ENCODE measurements around the gene GRK4. TPM values are rescaled to one million over a fixed set of nuclear protein-coding genes. Genes with fewer than 3 reads are reported as not detected.

Gene GRK4
- total RNA-seq, 1 experiment from 2014 or later = 2.5 TPM

DNA sequence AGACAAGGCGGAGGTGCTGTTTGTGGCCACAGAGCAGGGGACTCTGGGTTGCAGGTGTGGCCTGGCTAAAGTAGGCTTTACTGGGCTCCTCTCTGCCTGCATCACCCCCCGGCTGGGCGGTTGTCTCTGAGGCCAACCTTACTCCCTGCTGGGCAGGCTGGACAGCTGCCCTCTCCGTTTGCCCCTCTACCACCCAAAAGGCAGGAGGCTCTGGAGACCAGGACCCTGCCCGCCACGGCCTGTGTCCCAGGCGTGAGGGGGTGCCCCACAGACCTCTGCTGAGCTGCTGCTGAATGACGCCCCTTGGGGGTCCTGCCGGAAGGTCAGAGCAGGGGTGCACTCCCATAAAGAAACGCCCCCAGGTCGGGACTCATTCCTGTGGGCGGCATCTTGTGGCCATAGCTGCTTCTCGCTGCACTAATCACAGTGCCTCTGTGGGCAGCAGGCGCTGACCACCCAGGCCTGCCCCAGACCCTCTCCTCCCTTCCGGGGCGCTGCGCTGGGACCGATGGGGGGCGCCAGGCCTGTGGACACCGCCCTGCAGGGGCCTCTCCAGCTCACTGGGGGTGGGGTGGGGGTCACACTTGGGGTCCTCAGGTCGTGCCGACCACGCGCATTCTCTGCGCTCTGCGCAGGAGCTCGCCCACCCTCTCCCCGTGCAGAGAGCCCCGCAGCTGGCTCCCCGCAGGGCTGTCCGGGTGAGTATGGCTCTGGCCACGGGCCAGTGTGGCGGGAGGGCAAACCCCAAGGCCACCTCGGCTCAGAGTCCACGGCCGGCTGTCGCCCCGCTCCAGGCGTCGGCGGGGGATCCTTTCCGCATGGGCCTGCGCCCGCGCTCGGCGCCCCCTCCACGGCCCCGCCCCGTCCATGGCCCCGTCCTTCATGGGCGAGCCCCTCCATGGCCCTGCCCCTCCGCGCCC lies 110.0 kb downstream of the GRK4 start:
- TF ChIP-seq TCF7L2 (IDR thresholded peaks at IDR 0.05; ENCODE audit: low read depth, low read length) (no peak), POLR2AphosphoS5 (IDR thresholded peaks at IDR 0.05; ENCODE audit: low read depth, low read length) (no peak)
- TF ChIP-seq, protein P1, sequence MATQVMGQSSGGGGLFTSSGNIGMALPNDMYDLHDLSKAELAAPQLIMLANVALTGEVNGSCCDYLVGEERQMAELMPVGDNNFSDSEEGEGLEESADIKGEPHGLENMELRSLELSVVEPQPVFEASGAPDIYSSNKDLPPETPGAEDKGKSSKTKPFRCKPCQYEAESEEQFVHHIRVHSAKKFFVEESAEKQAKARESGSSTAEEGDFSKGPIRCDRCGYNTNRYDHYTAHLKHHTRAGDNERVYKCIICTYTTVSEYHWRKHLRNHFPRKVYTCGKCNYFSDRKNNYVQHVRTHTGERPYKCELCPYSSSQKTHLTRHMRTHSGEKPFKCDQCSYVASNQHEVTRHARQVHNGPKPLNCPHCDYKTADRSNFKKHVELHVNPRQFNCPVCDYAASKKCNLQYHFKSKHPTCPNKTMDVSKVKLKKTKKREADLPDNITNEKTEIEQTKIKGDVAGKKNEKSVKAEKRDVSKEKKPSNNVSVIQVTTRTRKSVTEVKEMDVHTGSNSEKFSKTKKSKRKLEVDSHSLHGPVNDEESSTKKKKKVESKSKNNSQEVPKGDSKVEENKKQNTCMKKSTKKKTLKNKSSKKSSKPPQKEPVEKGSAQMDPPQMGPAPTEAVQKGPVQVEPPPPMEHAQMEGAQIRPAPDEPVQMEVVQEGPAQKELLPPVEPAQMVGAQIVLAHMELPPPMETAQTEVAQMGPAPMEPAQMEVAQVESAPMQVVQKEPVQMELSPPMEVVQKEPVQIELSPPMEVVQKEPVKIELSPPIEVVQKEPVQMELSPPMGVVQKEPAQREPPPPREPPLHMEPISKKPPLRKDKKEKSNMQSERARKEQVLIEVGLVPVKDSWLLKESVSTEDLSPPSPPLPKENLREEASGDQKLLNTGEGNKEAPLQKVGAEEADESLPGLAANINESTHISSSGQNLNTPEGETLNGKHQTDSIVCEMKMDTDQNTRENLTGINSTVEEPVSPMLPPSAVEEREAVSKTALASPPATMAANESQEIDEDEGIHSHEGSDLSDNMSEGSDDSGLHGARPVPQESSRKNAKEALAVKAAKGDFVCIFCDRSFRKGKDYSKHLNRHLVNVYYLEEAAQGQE (IDR thresholded peaks at IDR 0.05; ENCODE audit: insufficient read depth in 1 of 2, low read depth in 2 of 2, low read length in 1 of 2) = no peak
- TF ChIP-seq, protein P2, sequence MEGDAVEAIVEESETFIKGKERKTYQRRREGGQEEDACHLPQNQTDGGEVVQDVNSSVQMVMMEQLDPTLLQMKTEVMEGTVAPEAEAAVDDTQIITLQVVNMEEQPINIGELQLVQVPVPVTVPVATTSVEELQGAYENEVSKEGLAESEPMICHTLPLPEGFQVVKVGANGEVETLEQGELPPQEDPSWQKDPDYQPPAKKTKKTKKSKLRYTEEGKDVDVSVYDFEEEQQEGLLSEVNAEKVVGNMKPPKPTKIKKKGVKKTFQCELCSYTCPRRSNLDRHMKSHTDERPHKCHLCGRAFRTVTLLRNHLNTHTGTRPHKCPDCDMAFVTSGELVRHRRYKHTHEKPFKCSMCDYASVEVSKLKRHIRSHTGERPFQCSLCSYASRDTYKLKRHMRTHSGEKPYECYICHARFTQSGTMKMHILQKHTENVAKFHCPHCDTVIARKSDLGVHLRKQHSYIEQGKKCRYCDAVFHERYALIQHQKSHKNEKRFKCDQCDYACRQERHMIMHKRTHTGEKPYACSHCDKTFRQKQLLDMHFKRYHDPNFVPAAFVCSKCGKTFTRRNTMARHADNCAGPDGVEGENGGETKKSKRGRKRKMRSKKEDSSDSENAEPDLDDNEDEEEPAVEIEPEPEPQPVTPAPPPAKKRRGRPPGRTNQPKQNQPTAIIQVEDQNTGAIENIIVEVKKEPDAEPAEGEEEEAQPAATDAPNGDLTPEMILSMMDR (IDR thresholded peaks at IDR 0.05) = peak; percentile 60; the same call in 1 of the 2 replicates
- CTCF ChIA-PET = no interaction called here
- H3K9me3 ChIP-seq (ENCODE audit: control insufficient read depth, insufficient read depth, low read depth, low read length) = no peaks in the 10 kb centered on the region
- peak overlapping the region; percentile 53 to 59 for H3K4me3 ChIP-seq (ENCODE audit: low read depth in 2 of 2, low read length in 2 of 2)
- no TSS peak for BruUV-seq (replicated peaks)
- no peaks in the 10 kb centered on the region for H3K36me3 ChIP-seq (ENCODE audit: control insufficient read depth, insufficient read depth, low read length)
- in situ Hi-C loops (cut with HindIII; ENCODE audit: low pct_unique_long_range_greater_than_20kb, low sequenced_read_pairs) (no loop called here), intact Hi-C loops (cut with micrococcal nuclease; ENCODE audit: unreplicated experiment) (no loop called here)
- no peak for DNase-seq (ENCODE audit: low read depth, low spot score)
- POLR2A ChIA-PET = no interaction called here
- no peaks in the 10 kb centered on the region for H3K27me3 ChIP-seq (ENCODE audit: control insufficient read depth, insufficient read depth, low read length)
- peaks cover 11% of the 10 kb centered on the region; the same call in 1 of the 2 replicates for H3K4me1 ChIP-seq (ENCODE audit: control insufficient read depth, insufficient read depth, low read length)
- ATAC-seq = peak; percentile 74
- H3K27ac ChIP-seq (ENCODE audit: low read length) = no peak overlapping the region

DNA sequence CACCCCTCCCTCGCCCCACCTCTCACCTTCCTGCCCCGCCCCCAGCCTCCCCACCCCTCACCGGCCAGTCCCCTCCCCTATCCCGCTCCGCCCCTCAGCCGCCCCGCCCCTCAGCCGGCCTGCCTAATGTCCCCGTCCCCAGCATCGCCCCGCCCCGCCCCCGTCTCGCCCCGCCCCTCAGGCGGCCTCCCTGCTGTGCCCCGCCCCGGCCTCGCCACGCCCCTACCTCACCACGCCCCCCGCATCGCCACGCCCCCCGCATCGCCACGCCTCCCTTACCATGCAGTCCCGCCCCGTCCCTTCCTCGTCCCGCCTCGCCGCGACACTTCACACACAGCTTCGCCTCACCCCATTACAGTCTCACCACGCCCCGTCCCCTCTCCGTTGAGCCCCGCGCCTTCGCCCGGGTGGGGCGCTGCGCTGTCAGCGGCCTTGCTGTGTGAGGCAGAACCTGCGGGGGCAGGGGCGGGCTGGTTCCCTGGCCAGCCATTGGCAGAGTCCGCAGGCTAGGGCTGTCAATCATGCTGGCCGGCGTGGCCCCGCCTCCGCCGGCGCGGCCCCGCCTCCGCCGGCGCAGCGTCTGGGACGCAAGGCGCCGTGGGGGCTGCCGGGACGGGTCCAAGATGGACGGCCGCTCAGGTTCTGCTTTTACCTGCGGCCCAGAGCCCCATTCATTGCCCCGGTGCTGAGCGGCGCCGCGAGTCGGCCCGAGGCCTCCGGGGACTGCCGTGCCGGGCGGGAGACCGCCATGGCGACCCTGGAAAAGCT lies 110.9 kb downstream of the GRK4 start, which contains the start of the genes HTT and HTT-AS:
TSS of gene HTT (plus strand) at position 604 of the 768 bp plus-strand sequence. CDS start at position 749, 145 bp downstream.
TSS of gene HTT-AS (minus strand) at position 461 of the 768 bp plus-strand sequence.
- ATAC-seq = peak; percentile 95
- peak; percentile 60 for DNase-seq (ENCODE audit: low read depth, low spot score)
- ChIA-PET POLR2A (interaction anchor here (0.6 kb wide), 1 partner anchor 96 kb away, joined by 10 read pairs; no protein-coding TSS in a partner anchor), CTCF (no interaction called here)
- no peak for TF ChIP-seq TCF7L2 (IDR thresholded peaks at IDR 0.05; ENCODE audit: low read depth, low read length)
- TF ChIP-seq POLR2AphosphoS5 (IDR thresholded peaks at IDR 0.05; ENCODE audit: low read depth, low read length) = peak; percentile 43
- TF ChIP-seq, protein P2 (IDR thresholded peaks at IDR 0.05) = no peak
- TF ChIP-seq, protein P1 (IDR thresholded peaks at IDR 0.05; ENCODE audit: insufficient read depth in 1 of 2, low read depth in 2 of 2, low read length in 1 of 2) = no peak
- no peak for TF ChIP-seq SIN3A (IDR thresholded peaks at IDR 0.05; ENCODE audit: borderline replicate concordance, insufficient read depth, low read depth, low read length)
- in situ Hi-C loops (cut with HindIII; ENCODE audit: low pct_unique_long_range_greater_than_20kb, low sequenced_read_pairs) (no loop called here), intact Hi-C loops (cut with micrococcal nuclease; ENCODE audit: unreplicated experiment) (no loop called here)
- peak within 1 kb of the TSS; percentile 84 to 85 for H3K4me3 ChIP-seq (ENCODE audit: low read depth in 2 of 2, low read length in 2 of 2)
- no TSS peak for BruUV-seq (replicated peaks)
- no peaks in the 10 kb centered on the region for H3K9me3 ChIP-seq (ENCODE audit: control insufficient read depth, insufficient read depth, low read depth, low read length)
- H3K27me3 ChIP-seq (ENCODE audit: control insufficient read depth, insufficient read depth, low read length) = no peaks in the 10 kb centered on the region
- H3K36me3 ChIP-seq (ENCODE audit: control insufficient read depth, insufficient read depth, low read length) = no peaks in the 10 kb centered on the region
- H3K27ac ChIP-seq (ENCODE audit: low read length) = peak within 1 kb of the TSS; percentile 74
- H3K4me1 ChIP-seq (ENCODE audit: control insufficient read depth, insufficient read depth, low read length) = peaks cover 11% of the 10 kb centered on the region; the same call in 1 of the 2 replicates
